Activated naive CD8-positive, alpha-beta T cell (primary cell): ENCODE data around the gene KTN1.

Experiments used
- H3K27ac Mint-ChIP-seq: one replicate; pipeline ENCODE4 v1.8.0; 2021; ENCODE audit warnings: mixed read lengths
- H3K27me3 Mint-ChIP-seq: one replicate; pipeline ENCODE4 v1.8.0; 2021; ENCODE audit warnings: mixed read lengths
- H3K36me3 Mint-ChIP-seq: one replicate; pipeline ENCODE4 v1.8.0; 2021; ENCODE audit warnings: mixed read lengths
- H3K4me1 Mint-ChIP-seq: one replicate; pipeline ENCODE4 v1.8.0; 2021; ENCODE audit warnings: low read depth, mixed read lengths
- H3K4me3 Mint-ChIP-seq: one replicate; pipeline ENCODE4 v1.8.0; 2021; ENCODE audit warnings: mild to moderate bottlenecking, mixed read lengths
- H3K9me3 Mint-ChIP-seq: one replicate; pipeline ENCODE4 v1.8.0; 2021; ENCODE audit warnings: low read depth, mixed read lengths

Gene KTN1, protein sequence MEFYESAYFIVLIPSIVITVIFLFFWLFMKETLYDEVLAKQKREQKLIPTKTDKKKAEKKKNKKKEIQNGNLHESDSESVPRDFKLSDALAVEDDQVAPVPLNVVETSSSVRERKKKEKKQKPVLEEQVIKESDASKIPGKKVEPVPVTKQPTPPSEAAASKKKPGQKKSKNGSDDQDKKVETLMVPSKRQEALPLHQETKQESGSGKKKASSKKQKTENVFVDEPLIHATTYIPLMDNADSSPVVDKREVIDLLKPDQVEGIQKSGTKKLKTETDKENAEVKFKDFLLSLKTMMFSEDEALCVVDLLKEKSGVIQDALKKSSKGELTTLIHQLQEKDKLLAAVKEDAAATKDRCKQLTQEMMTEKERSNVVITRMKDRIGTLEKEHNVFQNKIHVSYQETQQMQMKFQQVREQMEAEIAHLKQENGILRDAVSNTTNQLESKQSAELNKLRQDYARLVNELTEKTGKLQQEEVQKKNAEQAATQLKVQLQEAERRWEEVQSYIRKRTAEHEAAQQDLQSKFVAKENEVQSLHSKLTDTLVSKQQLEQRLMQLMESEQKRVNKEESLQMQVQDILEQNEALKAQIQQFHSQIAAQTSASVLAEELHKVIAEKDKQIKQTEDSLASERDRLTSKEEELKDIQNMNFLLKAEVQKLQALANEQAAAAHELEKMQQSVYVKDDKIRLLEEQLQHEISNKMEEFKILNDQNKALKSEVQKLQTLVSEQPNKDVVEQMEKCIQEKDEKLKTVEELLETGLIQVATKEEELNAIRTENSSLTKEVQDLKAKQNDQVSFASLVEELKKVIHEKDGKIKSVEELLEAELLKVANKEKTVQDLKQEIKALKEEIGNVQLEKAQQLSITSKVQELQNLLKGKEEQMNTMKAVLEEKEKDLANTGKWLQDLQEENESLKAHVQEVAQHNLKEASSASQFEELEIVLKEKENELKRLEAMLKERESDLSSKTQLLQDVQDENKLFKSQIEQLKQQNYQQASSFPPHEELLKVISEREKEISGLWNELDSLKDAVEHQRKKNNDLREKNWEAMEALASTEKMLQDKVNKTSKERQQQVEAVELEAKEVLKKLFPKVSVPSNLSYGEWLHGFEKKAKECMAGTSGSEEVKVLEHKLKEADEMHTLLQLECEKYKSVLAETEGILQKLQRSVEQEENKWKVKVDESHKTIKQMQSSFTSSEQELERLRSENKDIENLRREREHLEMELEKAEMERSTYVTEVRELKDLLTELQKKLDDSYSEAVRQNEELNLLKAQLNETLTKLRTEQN (N-terminal part only)

DNA sequence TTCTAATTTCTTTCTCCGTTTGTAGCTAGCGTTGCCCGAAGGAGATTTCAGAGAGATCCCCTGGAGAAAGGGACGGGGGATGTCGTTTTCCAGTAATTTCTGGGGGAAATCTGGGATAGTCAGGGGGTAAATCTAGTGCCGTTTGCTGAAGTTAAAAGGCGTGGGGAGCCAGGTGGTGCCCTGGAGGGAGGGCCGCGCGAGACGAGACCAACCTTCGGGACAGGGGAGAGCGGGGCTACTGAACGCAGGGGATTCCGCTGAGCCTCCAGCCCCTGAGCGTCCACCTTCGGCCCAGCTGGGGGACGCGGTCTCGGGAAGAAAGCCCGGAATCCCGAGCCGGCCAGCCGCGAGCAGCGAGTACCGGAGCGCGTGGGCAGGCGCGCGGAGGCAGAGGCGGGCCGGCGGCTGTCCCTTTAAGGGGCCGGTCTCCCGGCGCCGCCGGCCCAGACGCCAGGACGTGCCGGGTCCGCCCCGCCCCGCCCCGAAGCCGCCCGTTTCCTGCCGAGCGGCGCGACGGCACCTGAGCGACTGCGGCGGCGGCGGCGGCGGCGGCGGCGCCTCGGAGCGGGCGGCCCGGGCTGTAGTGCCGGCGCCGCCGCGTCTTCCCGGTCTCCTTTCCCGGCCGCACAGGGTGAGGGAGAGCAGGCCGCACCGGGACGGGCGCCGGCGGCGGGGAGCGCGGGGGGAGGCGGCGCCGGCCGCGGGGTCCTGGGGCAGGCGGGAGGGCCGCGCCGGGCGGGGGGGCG, at the start of gene KTN1:
Gene KTN1, plus strand, starts transcription at position 484 of the 746 bp plus-strand sequence. CDS start 31,842 bp downstream, outside the sequence.
- peak within 1 kb of the TSS; percentile 96 for H3K4me3 Mint-ChIP-seq

GRCh38 chr14:55530464-55530863, 49.5 kb upstream of the KTN1 start:
- peaks cover 3% of the 10 kb centered on the region for H3K27me3 Mint-ChIP-seq
- no peak overlapping the region for H3K4me3 Mint-ChIP-seq
- no peak overlapping the region for H3K27ac Mint-ChIP-seq
- H3K4me1 Mint-ChIP-seq = no peaks in the 10 kb centered on the region
- no peaks in the 10 kb centered on the region for H3K9me3 Mint-ChIP-seq
- H3K36me3 Mint-ChIP-seq = peaks cover 8% of the 10 kb centered on the region

More for the DNA sequence above, at the start of gene KTN1:
- H3K27me3 Mint-ChIP-seq = no peaks in the 10 kb centered on the region
- H3K9me3 Mint-ChIP-seq = no peaks in the 10 kb centered on the region
- H3K36me3 Mint-ChIP-seq = peaks cover 3% of the 10 kb centered on the region
- peaks cover 36% of the 10 kb centered on the region for H3K4me1 Mint-ChIP-seq
- peak within 1 kb of the TSS; percentile 95 for H3K27ac Mint-ChIP-seq

DNA sequence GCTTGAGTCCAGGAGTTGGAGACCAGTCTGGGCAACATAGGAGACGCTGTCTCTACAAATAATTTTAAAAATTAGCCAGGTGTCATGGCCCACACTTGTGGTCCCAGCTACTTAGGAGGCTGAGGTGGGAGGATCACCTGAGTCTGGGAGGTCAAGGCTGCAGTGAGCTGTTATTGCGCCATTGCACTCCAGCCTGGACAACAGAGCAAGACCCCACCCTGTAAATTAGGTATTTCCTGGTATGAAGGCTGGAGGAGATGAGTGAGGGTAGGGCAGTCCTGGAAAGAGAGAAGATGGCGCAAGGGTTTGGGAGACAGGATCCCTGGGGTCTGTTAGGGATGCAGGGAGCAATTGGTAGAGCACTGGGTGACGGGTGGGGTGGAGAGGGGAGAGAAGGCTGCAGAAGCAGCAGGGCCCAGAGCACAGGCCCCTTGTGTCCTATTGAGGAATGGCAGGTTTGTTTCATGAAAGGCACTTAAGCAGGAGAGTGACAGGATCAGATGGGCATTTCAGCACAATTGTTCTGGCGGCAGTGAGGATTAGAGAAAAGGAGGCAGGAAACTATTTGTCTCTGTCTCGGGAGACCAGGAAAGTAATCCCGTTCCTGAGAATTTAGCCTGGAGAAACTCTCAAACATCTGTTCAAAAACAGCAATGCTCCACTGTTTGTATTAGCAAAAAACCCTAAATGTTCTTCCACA, 47.2 kb upstream of the KTN1 start:
- H3K4me1 Mint-ChIP-seq = no peaks in the 10 kb centered on the region
- peaks cover 3% of the 10 kb centered on the region for H3K27me3 Mint-ChIP-seq
- H3K4me3 Mint-ChIP-seq = no peak overlapping the region
- peaks cover 13% of the 10 kb centered on the region for H3K36me3 Mint-ChIP-seq
- no peak overlapping the region for H3K27ac Mint-ChIP-seq
- peaks cover 11% of the 10 kb centered on the region for H3K9me3 Mint-ChIP-seq

- Mint-ChIP-seq H3K36me3 (peaks cover 11% of the 10 kb centered on the region), H3K4me1 (no peaks in the 10 kb centered on the region), H3K27ac (no peak overlapping the region), H3K27me3 (peaks cover 3% of the 10 kb centered on the region), H3K9me3 (peaks cover 11% of the 10 kb centered on the region), H3K4me3 (no peak overlapping the region)
These were observed 46.0 kb upstream of the KTN1 start for GRCh38 chr14:55533960-55534359.

DNA sequence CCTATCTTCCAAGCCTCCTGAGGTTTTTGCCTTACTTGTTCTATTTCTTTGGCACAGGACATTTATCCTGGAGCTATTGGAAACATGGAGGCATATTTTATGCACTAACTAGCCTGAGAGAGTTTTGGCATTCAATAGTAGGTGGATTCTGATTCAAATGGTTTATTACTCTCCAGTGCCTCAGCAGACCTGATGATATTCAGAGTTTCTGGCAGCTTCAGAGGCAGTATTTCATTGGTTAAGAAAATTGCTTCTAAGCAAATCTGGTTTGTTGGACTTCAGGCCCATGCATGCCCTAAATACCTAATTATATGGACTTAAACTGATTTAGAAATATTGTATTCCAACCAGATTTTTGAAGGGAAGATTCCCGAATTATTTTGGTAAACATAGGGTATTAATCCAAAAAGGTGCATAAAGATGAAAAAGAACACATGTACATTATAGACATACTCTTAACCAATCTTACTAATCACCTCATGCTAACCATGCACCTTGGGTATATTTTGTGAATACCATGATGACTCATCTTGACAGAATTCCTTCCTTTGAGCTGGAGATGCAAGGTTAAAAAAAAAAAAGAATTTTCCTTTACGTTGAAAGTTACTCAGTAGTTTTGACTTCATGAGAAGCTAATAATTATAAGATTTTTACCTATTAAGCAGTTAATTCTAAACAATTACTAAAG, 44.3 kb upstream of the KTN1 start:
- Mint-ChIP-seq H3K36me3 (peaks cover 10% of the 10 kb centered on the region), H3K4me3 (no peak overlapping the region), H3K9me3 (peaks cover 11% of the 10 kb centered on the region), H3K27ac (no peak overlapping the region), H3K27me3 (no peaks in the 10 kb centered on the region), H3K4me1 (no peaks in the 10 kb centered on the region)

GRCh38 chr14:55536204-55536708, 43.8 kb upstream of the KTN1 start:
- H3K9me3 Mint-ChIP-seq = peaks cover 11% of the 10 kb centered on the region
- H3K27me3 Mint-ChIP-seq = no peaks in the 10 kb centered on the region
- no peaks in the 10 kb centered on the region for H3K4me1 Mint-ChIP-seq
- H3K4me3 Mint-ChIP-seq = no peak overlapping the region
- H3K36me3 Mint-ChIP-seq = peaks cover 10% of the 10 kb centered on the region
- H3K27ac Mint-ChIP-seq = no peak overlapping the region

DNA sequence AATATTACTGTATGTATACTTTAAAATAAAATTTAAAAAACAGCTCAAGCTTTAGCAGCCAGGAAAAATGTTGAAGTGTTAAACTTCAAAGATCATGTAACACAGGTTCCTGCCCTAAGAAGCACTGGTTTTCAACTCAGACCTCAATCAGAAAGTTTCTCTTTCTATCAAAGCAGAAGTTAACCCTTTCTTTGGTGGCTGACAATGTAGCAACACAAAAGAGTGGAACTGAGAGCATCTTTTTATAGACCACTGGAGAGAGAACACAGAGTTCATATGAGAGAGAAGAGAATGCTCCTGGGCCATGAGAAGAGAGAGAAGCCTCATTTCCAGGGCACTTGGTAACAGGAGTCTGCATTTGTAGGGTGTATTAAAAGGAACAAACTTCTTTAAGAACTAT, 42.2 kb upstream of the KTN1 start:
- no peak overlapping the region for H3K27ac Mint-ChIP-seq

DNA sequence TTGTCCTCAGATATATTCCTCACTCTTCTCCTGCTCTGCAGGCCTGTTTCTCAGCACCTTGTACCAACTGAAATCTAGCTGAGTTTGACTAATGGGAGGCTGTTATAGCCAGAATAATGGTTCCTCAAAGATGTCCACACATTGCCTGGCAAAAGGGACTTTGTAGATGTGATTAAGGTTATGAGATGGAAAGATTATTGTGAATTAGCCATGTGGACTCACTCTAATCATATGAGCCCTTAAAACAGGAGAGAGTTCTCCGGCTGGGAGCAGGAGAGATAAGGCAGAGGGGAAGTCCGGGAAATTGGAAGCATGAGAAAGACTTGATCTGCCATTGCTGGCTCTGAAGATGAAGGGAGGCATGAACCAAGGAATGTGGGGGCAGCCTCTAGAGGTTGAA, 40.0 kb upstream of the KTN1 start:
- no peak overlapping the region for H3K27ac Mint-ChIP-seq
- H3K9me3 Mint-ChIP-seq = peaks cover 11% of the 10 kb centered on the region
- H3K4me1 Mint-ChIP-seq = no peaks in the 10 kb centered on the region
- H3K36me3 Mint-ChIP-seq = peaks cover 6% of the 10 kb centered on the region
- no peaks in the 10 kb centered on the region for H3K27me3 Mint-ChIP-seq
- H3K4me3 Mint-ChIP-seq = no peak overlapping the region

More for the DNA sequence above, 42.2 kb upstream of the KTN1 start:
- Mint-ChIP-seq H3K36me3 (peaks cover 10% of the 10 kb centered on the region), H3K27me3 (no peaks in the 10 kb centered on the region), H3K4me1 (no peaks in the 10 kb centered on the region), H3K4me3 (no peak overlapping the region), H3K9me3 (peaks cover 11% of the 10 kb centered on the region)

- H3K9me3 Mint-ChIP-seq = peaks cover 9% of the 10 kb centered on the region
- H3K27ac Mint-ChIP-seq = no peak overlapping the region
- H3K4me1 Mint-ChIP-seq = no peaks in the 10 kb centered on the region
- H3K27me3 Mint-ChIP-seq = no peaks in the 10 kb centered on the region
- H3K36me3 Mint-ChIP-seq = peaks cover 6% of the 10 kb centered on the region
- no peak overlapping the region for H3K4me3 Mint-ChIP-seq
These were observed 38.9 kb upstream of the KTN1 start for GRCh38 chr14:55540847-55541773.

- Mint-ChIP-seq H3K4me1 (no peaks in the 10 kb centered on the region), H3K4me3 (no peak overlapping the region), H3K9me3 (no peaks in the 10 kb centered on the region), H3K27ac (no peak overlapping the region), H3K27me3 (no peaks in the 10 kb centered on the region), H3K36me3 (peaks cover 4% of the 10 kb centered on the region)
These were observed 34.2 kb upstream of the KTN1 start for GRCh38 chr14:55545779-55546178.

DNA sequence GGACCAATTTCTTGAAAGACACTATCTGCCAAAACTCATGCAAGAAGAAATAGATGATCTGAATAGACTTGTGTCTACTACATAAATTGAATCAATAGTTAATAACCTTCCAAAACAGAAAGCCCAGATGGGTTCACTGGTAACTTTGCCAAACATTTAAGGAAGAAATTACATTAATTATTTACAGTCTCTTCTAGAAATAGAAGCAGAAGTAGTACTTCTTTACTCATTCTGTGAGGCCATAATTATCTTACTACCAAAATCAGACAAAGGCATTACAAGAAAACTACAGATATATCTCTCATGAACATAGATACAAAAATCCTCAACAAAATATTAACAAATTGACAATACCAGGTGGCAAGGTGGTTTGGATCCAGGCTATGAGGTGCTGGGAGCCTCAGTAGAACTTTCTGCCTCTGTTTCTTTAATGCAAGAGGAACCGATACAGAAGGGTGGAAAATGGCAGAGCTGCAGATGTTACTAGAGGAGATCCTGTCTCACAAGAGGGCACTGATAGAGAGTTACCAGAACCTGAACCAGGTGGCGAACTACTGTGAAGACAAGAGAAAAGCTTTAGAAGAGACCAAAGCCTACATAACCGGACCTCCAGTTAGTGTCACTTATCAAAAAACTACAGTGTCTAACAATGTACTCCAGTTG, 33.7 kb upstream of the KTN1 start:
- Mint-ChIP-seq H3K4me1 (no peaks in the 10 kb centered on the region), H3K9me3 (no peaks in the 10 kb centered on the region), H3K27me3 (no peaks in the 10 kb centered on the region), H3K27ac (no peak overlapping the region), H3K36me3 (peaks cover 9% of the 10 kb centered on the region), H3K4me3 (no peak overlapping the region)
